ENCODE measurements around the gene ZDHHC7.

Gene ZDHHC7

GRCh38 chr16:84999857-85000480 is 11.4 kb downstream of the ZDHHC7 start:
- no peak overlapping the region for H3K4me3 ChIP-seq (ENCODE audit: low read depth, low read length)
- no peaks in the 10 kb centered on the region for H3K27me3 ChIP-seq (ENCODE audit: control insufficient read depth, insufficient read depth, low read length)
- H3K9ac ChIP-seq (ENCODE audit: low read depth, low read length) = no peak overlapping the region
- no peaks in the 10 kb centered on the region for H3K9me3 ChIP-seq (ENCODE audit: control insufficient read depth, insufficient read depth, low read length)
- H3K4me1 ChIP-seq (ENCODE audit: control insufficient read depth, insufficient read depth, low read length) = peaks cover 16% of the 10 kb centered on the region
- H3K36me3 ChIP-seq (ENCODE audit: control insufficient read depth, insufficient read depth, low read length) = peaks cover under 1% of the 10 kb centered on the region

- H3K4me1 ChIP-seq (ENCODE audit: control insufficient read depth, insufficient read depth, low read length) = peaks cover 11% of the 10 kb centered on the region
- no peaks in the 10 kb centered on the region for H3K9me3 ChIP-seq (ENCODE audit: control insufficient read depth, insufficient read depth, low read length)
- no peaks in the 10 kb centered on the region for H3K27me3 ChIP-seq (ENCODE audit: control insufficient read depth, insufficient read depth, low read length)
- no peak overlapping the region for H3K4me3 ChIP-seq (ENCODE audit: low read depth, low read length)
- H3K9ac ChIP-seq (ENCODE audit: low read depth, low read length) = no peak overlapping the region
- H3K36me3 ChIP-seq (ENCODE audit: control insufficient read depth, insufficient read depth, low read length) = peaks cover 7% of the 10 kb centered on the region
Observed at GRCh38 chr16:84999200-84999599, 12.1 kb downstream of the ZDHHC7 start.

GRCh38 chr16:84996365-84996764 is 15.0 kb downstream of the ZDHHC7 start:
- H3K27me3 ChIP-seq (ENCODE audit: control insufficient read depth, insufficient read depth, low read length) = no peaks in the 10 kb centered on the region
- no peaks in the 10 kb centered on the region for H3K9me3 ChIP-seq (ENCODE audit: control insufficient read depth, insufficient read depth, low read length)
- no peak overlapping the region for H3K9ac ChIP-seq (ENCODE audit: low read depth, low read length)
- H3K4me3 ChIP-seq (ENCODE audit: low read depth, low read length) = no peak overlapping the region
- peaks cover 11% of the 10 kb centered on the region for H3K36me3 ChIP-seq (ENCODE audit: control insufficient read depth, insufficient read depth, low read length)
- H3K4me1 ChIP-seq (ENCODE audit: control insufficient read depth, insufficient read depth, low read length) = no peaks in the 10 kb centered on the region

- no peak overlapping the region for H3K4me3 ChIP-seq (ENCODE audit: low read depth, low read length)
- no peak overlapping the region for H3K9ac ChIP-seq (ENCODE audit: low read depth, low read length)
- no peaks in the 10 kb centered on the region for H3K9me3 ChIP-seq (ENCODE audit: control insufficient read depth, insufficient read depth, low read length)
- H3K36me3 ChIP-seq (ENCODE audit: control insufficient read depth, insufficient read depth, low read length) = peaks cover 11% of the 10 kb centered on the region
- H3K4me1 ChIP-seq (ENCODE audit: control insufficient read depth, insufficient read depth, low read length) = no peaks in the 10 kb centered on the region
- H3K27me3 ChIP-seq (ENCODE audit: control insufficient read depth, insufficient read depth, low read length) = no peaks in the 10 kb centered on the region
Observed at GRCh38 chr16:84995663-84996062, 15.7 kb downstream of the ZDHHC7 start.

GRCh38 chr16:84993926-84994325 is 17.4 kb downstream of the ZDHHC7 start:
- Histone ChIP-seq H3K4me1 (ENCODE audit: control insufficient read depth, insufficient read depth, low read length) (no peaks in the 10 kb centered on the region), H3K9me3 (ENCODE audit: control insufficient read depth, insufficient read depth, low read length) (no peaks in the 10 kb centered on the region), H3K36me3 (ENCODE audit: control insufficient read depth, insufficient read depth, low read length) (peaks cover 22% of the 10 kb centered on the region), H3K9ac (ENCODE audit: low read depth, low read length) (no peak overlapping the region), H3K27me3 (ENCODE audit: control insufficient read depth, insufficient read depth, low read length) (no peaks in the 10 kb centered on the region), H3K4me3 (ENCODE audit: low read depth, low read length) (no peak overlapping the region)

GRCh38 chr16:84992717-84993075 is 18.6 kb downstream of the ZDHHC7 start:
- peaks cover 28% of the 10 kb centered on the region for H3K36me3 ChIP-seq (ENCODE audit: control insufficient read depth, insufficient read depth, low read length)
- no peak overlapping the region for H3K9ac ChIP-seq (ENCODE audit: low read depth, low read length)
- no peaks in the 10 kb centered on the region for H3K9me3 ChIP-seq (ENCODE audit: control insufficient read depth, insufficient read depth, low read length)
- H3K27me3 ChIP-seq (ENCODE audit: control insufficient read depth, insufficient read depth, low read length) = no peaks in the 10 kb centered on the region
- no peaks in the 10 kb centered on the region for H3K4me1 ChIP-seq (ENCODE audit: control insufficient read depth, insufficient read depth, low read length)
- no peak overlapping the region for H3K4me3 ChIP-seq (ENCODE audit: low read depth, low read length)

GRCh38 chr16:84990782-84991181 is 20.6 kb downstream of the ZDHHC7 start:
- Histone ChIP-seq H3K27me3 (ENCODE audit: control insufficient read depth, insufficient read depth, low read length) (no peaks in the 10 kb centered on the region), H3K36me3 (ENCODE audit: control insufficient read depth, insufficient read depth, low read length) (peaks cover 31% of the 10 kb centered on the region), H3K9me3 (ENCODE audit: control insufficient read depth, insufficient read depth, low read length) (no peaks in the 10 kb centered on the region), H3K4me1 (ENCODE audit: control insufficient read depth, insufficient read depth, low read length) (no peaks in the 10 kb centered on the region), H3K4me3 (ENCODE audit: low read depth, low read length) (no peak overlapping the region), H3K9ac (ENCODE audit: low read depth, low read length) (no peak overlapping the region)

GRCh38 chr16:84989749-84990620 is 21.4 kb downstream of the ZDHHC7 start:
- Histone ChIP-seq H3K4me1 (ENCODE audit: control insufficient read depth, insufficient read depth, low read length) (no peaks in the 10 kb centered on the region), H3K9me3 (ENCODE audit: control insufficient read depth, insufficient read depth, low read length) (no peaks in the 10 kb centered on the region), H3K27me3 (ENCODE audit: control insufficient read depth, insufficient read depth, low read length) (no peaks in the 10 kb centered on the region), H3K4me3 (ENCODE audit: low read depth, low read length) (no peak overlapping the region), H3K9ac (ENCODE audit: low read depth, low read length) (no peak overlapping the region), H3K36me3 (ENCODE audit: control insufficient read depth, insufficient read depth, low read length) (peaks cover 31% of the 10 kb centered on the region)

GRCh38 chr16:84988328-84989080 is 22.8 kb downstream of the ZDHHC7 start:
- peaks cover 20% of the 10 kb centered on the region for H3K36me3 ChIP-seq (ENCODE audit: control insufficient read depth, insufficient read depth, low read length)
- H3K4me1 ChIP-seq (ENCODE audit: control insufficient read depth, insufficient read depth, low read length) = no peaks in the 10 kb centered on the region
- no peaks in the 10 kb centered on the region for H3K9me3 ChIP-seq (ENCODE audit: control insufficient read depth, insufficient read depth, low read length)
- H3K4me3 ChIP-seq (ENCODE audit: low read depth, low read length) = no peak overlapping the region
- H3K27me3 ChIP-seq (ENCODE audit: control insufficient read depth, insufficient read depth, low read length) = no peaks in the 10 kb centered on the region
- no peak overlapping the region for H3K9ac ChIP-seq (ENCODE audit: low read depth, low read length)

- peaks cover 31% of the 10 kb centered on the region for H3K36me3 ChIP-seq (ENCODE audit: control insufficient read depth, insufficient read depth, low read length)
- no peaks in the 10 kb centered on the region for H3K9me3 ChIP-seq (ENCODE audit: control insufficient read depth, insufficient read depth, low read length)
- H3K4me1 ChIP-seq (ENCODE audit: control insufficient read depth, insufficient read depth, low read length) = no peaks in the 10 kb centered on the region
- no peak overlapping the region for H3K9ac ChIP-seq (ENCODE audit: low read depth, low read length)
- no peak overlapping the region for H3K4me3 ChIP-seq (ENCODE audit: low read depth, low read length)
- H3K27me3 ChIP-seq (ENCODE audit: control insufficient read depth, insufficient read depth, low read length) = no peaks in the 10 kb centered on the region
Observed at GRCh38 chr16:84986879-84987278, 24.5 kb downstream of the ZDHHC7 start.

- no peak overlapping the region for H3K4me3 ChIP-seq (ENCODE audit: low read depth, low read length)
- H3K9ac ChIP-seq (ENCODE audit: low read depth, low read length) = no peak overlapping the region
- H3K9me3 ChIP-seq (ENCODE audit: control insufficient read depth, insufficient read depth, low read length) = no peaks in the 10 kb centered on the region
- H3K4me1 ChIP-seq (ENCODE audit: control insufficient read depth, insufficient read depth, low read length) = no peaks in the 10 kb centered on the region
- H3K36me3 ChIP-seq (ENCODE audit: control insufficient read depth, insufficient read depth, low read length) = peaks cover 36% of the 10 kb centered on the region
- H3K27me3 ChIP-seq (ENCODE audit: control insufficient read depth, insufficient read depth, low read length) = no peaks in the 10 kb centered on the region
Observed at GRCh38 chr16:84986102-84986501, 25.2 kb downstream of the ZDHHC7 start.
